Liver (tissue), 9 donors: ENCODE results near the gene SMIM36. TPM values are rescaled to one million over a fixed set of nuclear protein-coding genes. Genes with fewer than 3 reads are reported as not detected.
A peak's percentile ranks its signal among the peaks of the same experiment; 100 is the strongest.

Experiments used
- DNase-seq: peaks from one replicate; pipeline ENCODE4 v3.0.0-alpha.2; 2017; ENCODE audit warnings: low spot score
- H3K27ac ChIP-seq, 2 donors: one replicate each; pipeline ENCODE4 v1.7.0; 2013; ENCODE audit warnings: inconsistent platforms in 2 of 2, low read length in 2 of 2, control low read depth in 1 of 2, low read depth in 1 of 2, mild to moderate bottlenecking in 1 of 2
- H3K27me3 ChIP-seq, 4 donors: one replicate each; pipeline versions ENCODE4 v1.6.1 to v1.7.0; 2013; ENCODE audit warnings: low read length in 3 of 4, inconsistent platforms in 1 of 4, mild to moderate bottlenecking in 1 of 4, moderate library complexity in 1 of 4; ENCODE audit not compliant: control insufficient read depth in 4 of 4, insufficient read depth in 4 of 4
- H3K36me3 ChIP-seq, 4 donors: one replicate each; pipeline versions ENCODE4 v1.6.1 to v1.7.0; 2013; ENCODE audit warnings: low read length in 3 of 4, mild to moderate bottlenecking in 3 of 4, low read depth in 1 of 4, moderate library complexity in 1 of 4; ENCODE audit not compliant: control insufficient read depth in 4 of 4, insufficient read depth in 3 of 4
- H3K4me1 ChIP-seq, 4 donors: one replicate each; pipeline versions ENCODE4 v1.6.1 to v1.7.0; 2013; ENCODE audit warnings: low read length in 3 of 4, mild to moderate bottlenecking in 3 of 4, moderate library complexity in 1 of 4; ENCODE audit not compliant: control insufficient read depth in 4 of 4, insufficient read depth in 4 of 4
- H3K4me3 ChIP-seq, 3 donors: one replicate each; pipeline versions ENCODE4 v1.6.1 to v1.7.0; 2013; ENCODE audit warnings: low read length in 3 of 3, control low read depth in 1 of 3, low read depth in 1 of 3, mild to moderate bottlenecking in 1 of 3
- H3K9ac ChIP-seq, 2 donors: one replicate each; pipeline ENCODE4 v1.7.0; 2013; ENCODE audit warnings: low read length in 2 of 2, mild to moderate bottlenecking in 2 of 2, moderate library complexity in 2 of 2, control low read depth in 1 of 2, low read depth in 1 of 2
- H3K9me3 ChIP-seq, 4 donors: one replicate each; pipeline versions ENCODE4 v1.6.1 to v1.7.0; 2013; ENCODE audit warnings: low read length in 3 of 4; ENCODE audit not compliant: control insufficient read depth in 4 of 4
- EGR1 ChIP-seq, 2 donors: IDR thresholded peaks; 2 replicates each; pipeline ENCODE4 v1.6.1; 2016 to 2018; ENCODE audit warnings: antibody characterized with exemption in 2 of 2, low read depth in 2 of 2
- FOXA1 ChIP-seq: IDR thresholded peaks from 2 replicates; pipeline ENCODE4 v1.6.1; 2016; ENCODE audit warnings: antibody characterized with exemption
- FOXA2 ChIP-seq: IDR thresholded peaks from 2 replicates; pipeline ENCODE4 v1.6.1; 2016; ENCODE audit warnings: antibody characterized with exemption
- GABPA ChIP-seq, 2 donors: IDR thresholded peaks in 1 of 2; conservative IDR thresholded peaks in 1 of 2; 2 replicates each; pipeline ENCODE4 v1.6.1; 2016; ENCODE audit warnings: antibody characterized with exemption in 2 of 2, mild to moderate bottlenecking in 1 of 2, moderate library complexity in 1 of 2
- JUND ChIP-seq, 2 donors: IDR thresholded peaks; 2 replicates each; pipeline ENCODE4 v1.6.1; 2016; ENCODE audit warnings: antibody characterized with exemption in 2 of 2
- NR2F2 ChIP-seq: IDR thresholded peaks from 2 replicates; pipeline ENCODE4 v1.6.1; 2016; ENCODE audit warnings: antibody characterized with exemption
- RAD21 ChIP-seq, 2 donors: IDR thresholded peaks; 2 replicates each; pipeline ENCODE4 v1.6.1; 2016; ENCODE audit warnings: antibody characterized with exemption in 2 of 2, mild to moderate bottlenecking in 2 of 2
- SP1 ChIP-seq: IDR thresholded peaks from 2 replicates; pipeline ENCODE4 v1.6.1; 2018; ENCODE audit warnings: antibody characterized with exemption, mild to moderate bottlenecking
- WGBS: extraction: QIAGEN DNeasy Blood & Tissue Kit; methylation state at CpG from one replicate; pipeline ENCODE4 v1.1.7; 2013; 5-methylcytosine and 5-hydroxymethylcytosine counted together
- polyA plus RNA-seq, 2 donors: library from polyadenylated mRNA; stranded (reverse) in 1 of 2; unstranded in 1 of 2; fragments of 200-250 nt in 1 of 2; fragments of >200 nt in 1 of 2; fragmentation: Nextera tagmentation in 1 of 2; extraction: Ambion mirVana in 1 of 2; gene quantifications; one replicate each; pipeline versions ENCODE4 v1.2.1 to v1.2.3, GENCODE V29; 2013 to 2015
- total RNA-seq, 2 donors: library from RNA; depleted of rRNA; stranded (reverse); fragments of >200 nt; gene quantifications; one replicate each; pipeline ENCODE4 v1.2.3, GENCODE V29; 2014
- TF ChIP-seq, protein P1 (sequence below): fragments of 150-350 bp; IDR thresholded peaks from 2 replicates; pipeline ENCODE4 v1.5.1; 2017; ENCODE audit warnings: improper control_type of control experiment, low read depth, low read length; ENCODE audit not compliant: missing input control
- TF ChIP-seq, protein P2 (sequence below): IDR thresholded peaks from 2 replicates; pipeline ENCODE4 v1.6.1; 2016; ENCODE audit warnings: antibody characterized with exemption
- TF ChIP-seq, protein P3 (sequence below): IDR thresholded peaks from 2 replicates; pipeline ENCODE4 v1.6.1; 2016; ENCODE audit warnings: antibody characterized with exemption, mild to moderate bottlenecking
- TF ChIP-seq, protein P4 (sequence below): IDR thresholded peaks from 2 replicates; pipeline ENCODE4 v1.6.1; 2016; ENCODE audit warnings: antibody characterized with exemption
- donor health status: healthy.
- donor health status: healthy.
- donor health status: healthy.
- donor health status: healthy.
- donor health status: healthy.

The SMIM36 gene
- total and polyA plus RNA-seq, 4 donors = not detected

DNA sequence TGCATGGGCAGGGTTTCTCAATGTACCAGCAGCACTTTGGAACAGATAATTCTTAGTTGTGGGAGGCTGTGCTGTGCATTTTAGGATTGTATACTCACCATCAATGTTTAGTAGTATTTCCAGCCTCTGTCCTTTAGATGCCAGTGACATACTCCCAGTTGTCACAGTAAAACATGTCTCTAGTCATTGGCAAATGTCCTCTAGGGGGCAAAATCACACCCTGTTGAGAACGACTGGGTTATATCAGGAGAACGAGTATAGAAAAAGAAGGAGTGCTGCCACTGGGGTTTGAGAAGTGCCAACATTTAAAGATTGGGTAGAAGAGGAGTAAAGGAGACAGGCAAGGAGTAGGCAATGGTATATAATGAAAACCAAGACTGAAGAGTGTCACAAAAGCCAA, 37.9 kb upstream of the SMIM36 start:
- WGBS = 48% methylated on average over 2 of the region's 2 CpGs

DNA sequence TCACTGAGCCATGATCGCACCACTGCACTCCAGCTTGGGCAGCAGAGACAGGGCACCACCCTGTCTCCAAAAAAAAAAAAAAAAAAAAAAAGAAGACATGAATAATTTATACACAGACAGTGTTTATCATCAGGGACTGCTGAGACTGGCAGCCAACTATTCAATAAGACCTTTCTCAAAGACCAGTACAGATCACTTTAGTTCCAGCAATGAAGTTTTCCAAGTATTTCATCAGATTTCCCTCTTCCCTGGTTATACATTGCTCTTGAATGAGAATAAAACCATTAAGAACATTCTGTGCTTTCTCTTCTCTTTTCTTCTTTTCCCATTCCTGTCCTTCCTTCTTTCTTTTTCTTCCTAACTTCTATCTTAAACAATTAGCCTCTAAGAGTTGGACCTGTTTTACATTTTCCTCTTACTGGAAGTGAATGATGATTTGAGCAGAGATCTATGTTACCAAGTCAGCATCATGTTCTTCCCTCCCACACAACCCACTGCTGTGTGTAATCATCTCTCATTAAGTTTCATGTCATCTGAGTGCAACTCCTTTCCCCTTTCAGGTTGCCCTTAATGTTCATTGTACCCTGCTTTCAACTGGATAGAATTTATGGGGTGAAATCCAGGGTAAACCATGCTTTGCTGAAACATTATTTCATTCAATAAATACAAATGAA, 35.9 kb upstream of the SMIM36 start:
- DNase-seq = no peak
- Histone ChIP-seq H3K27me3 (no peaks in the 10 kb centered on the region), H3K9me3 (no peaks in the 10 kb centered on the region), H3K9ac (no peak overlapping the region), H3K27ac (no peak overlapping the region), H3K4me3 (no peak overlapping the region), H3K36me3 (no peaks in the 10 kb centered on the region), H3K4me1 (no peaks in the 10 kb centered on the region)
- WGBS = 97% methylated on average over 1 of the region's 1 CpG
- TF ChIP-seq NR2F2 = no peak

More for the DNA sequence above, 37.9 kb upstream of the SMIM36 start:
- H3K36me3 ChIP-seq = no peaks in the 10 kb centered on the region
- H3K27me3 ChIP-seq = no peaks in the 10 kb centered on the region
- H3K27ac ChIP-seq = no peak overlapping the region
- no peaks in the 10 kb centered on the region for H3K9me3 ChIP-seq
- DNase-seq = no peak
- H3K4me1 ChIP-seq = no peaks in the 10 kb centered on the region
- no peak overlapping the region for H3K9ac ChIP-seq
- H3K4me3 ChIP-seq = no peak overlapping the region
- TF ChIP-seq FOXA2 = no peak
- TF ChIP-seq RAD21 (IDR thresholded peaks at IDR 0.05) = peak; percentile 63 to 70
- no peak for TF ChIP-seq EGR1 (IDR thresholded peaks at IDR 0.05; ENCODE audit: low read depth in 2 of 2)
- TF ChIP-seq, protein P1, sequence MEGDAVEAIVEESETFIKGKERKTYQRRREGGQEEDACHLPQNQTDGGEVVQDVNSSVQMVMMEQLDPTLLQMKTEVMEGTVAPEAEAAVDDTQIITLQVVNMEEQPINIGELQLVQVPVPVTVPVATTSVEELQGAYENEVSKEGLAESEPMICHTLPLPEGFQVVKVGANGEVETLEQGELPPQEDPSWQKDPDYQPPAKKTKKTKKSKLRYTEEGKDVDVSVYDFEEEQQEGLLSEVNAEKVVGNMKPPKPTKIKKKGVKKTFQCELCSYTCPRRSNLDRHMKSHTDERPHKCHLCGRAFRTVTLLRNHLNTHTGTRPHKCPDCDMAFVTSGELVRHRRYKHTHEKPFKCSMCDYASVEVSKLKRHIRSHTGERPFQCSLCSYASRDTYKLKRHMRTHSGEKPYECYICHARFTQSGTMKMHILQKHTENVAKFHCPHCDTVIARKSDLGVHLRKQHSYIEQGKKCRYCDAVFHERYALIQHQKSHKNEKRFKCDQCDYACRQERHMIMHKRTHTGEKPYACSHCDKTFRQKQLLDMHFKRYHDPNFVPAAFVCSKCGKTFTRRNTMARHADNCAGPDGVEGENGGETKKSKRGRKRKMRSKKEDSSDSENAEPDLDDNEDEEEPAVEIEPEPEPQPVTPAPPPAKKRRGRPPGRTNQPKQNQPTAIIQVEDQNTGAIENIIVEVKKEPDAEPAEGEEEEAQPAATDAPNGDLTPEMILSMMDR = peak; percentile 26

DNA sequence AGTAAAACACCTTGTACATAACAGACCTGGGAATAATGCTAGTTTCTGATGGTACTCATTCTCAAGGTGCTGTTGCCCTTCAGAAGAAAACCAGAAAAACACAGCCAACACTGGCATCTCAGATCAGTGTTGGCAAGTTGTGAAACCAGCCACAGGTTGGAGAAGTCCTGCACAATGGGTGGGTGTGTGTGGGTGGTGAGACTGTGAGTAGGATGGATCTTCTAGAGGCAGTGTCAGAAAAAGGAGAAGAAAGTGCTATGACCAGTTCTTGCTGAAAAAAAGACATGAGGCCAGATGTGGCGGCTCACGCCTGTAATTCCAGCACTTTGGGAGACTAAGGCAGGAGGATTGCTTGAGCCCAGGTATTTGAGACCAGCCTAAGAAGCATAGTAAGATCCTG, 35.2 kb upstream of the SMIM36 start:
- Histone ChIP-seq H3K4me1 (no peaks in the 10 kb centered on the region), H3K9ac (no peak overlapping the region), H3K36me3 (no peaks in the 10 kb centered on the region), H3K4me3 (no peak overlapping the region), H3K27ac (no peak overlapping the region), H3K27me3 (no peaks in the 10 kb centered on the region), H3K9me3 (no peaks in the 10 kb centered on the region)
- DNase-seq = no peak
- TF ChIP-seq, protein P1 = no peak
- no peak for TF ChIP-seq JUND (IDR thresholded peaks at IDR 0.05)
- no peak for TF ChIP-seq NR2F2
- TF ChIP-seq, protein P2, sequence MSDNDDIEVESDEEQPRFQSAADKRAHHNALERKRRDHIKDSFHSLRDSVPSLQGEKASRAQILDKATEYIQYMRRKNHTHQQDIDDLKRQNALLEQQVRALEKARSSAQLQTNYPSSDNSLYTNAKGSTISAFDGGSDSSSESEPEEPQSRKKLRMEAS = no peak
- WGBS = 99% methylated on average over 2 of the region's 2 CpGs

DNA sequence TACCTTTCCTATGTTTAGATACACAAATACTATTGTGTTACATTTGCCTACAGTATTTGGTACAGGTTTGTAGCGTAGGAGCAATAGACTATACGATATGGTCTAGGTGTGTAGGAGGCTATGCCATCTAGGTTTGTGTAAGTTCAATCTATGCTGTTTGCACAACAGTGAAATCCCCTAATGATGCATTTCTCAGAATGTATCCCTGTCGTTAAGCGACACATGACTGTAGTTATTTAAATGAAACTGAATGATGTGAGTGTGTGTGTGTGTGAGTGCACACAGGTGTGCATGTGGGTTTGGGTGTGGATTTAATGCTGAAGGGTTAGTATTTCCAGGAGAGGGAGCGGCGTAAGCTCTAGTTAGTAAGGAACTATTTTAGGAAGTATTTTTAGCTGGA, 34.6 kb upstream of the SMIM36 start:
- H3K9ac ChIP-seq = no peak overlapping the region
- H3K27me3 ChIP-seq = no peaks in the 10 kb centered on the region
- 89% methylated on average over 6 of the region's 6 CpGs for WGBS
- H3K36me3 ChIP-seq = no peaks in the 10 kb centered on the region
- no peak for DNase-seq
- no peak overlapping the region for H3K27ac ChIP-seq
- no peaks in the 10 kb centered on the region for H3K4me1 ChIP-seq
- no peaks in the 10 kb centered on the region for H3K9me3 ChIP-seq
- H3K4me3 ChIP-seq = no peak overlapping the region
- no peak for TF ChIP-seq GABPA (IDR thresholded peaks at IDR 0.05 in 1 of 2, conservative IDR thresholded peaks at IDR 0.05 in 1 of 2)
- no peak for TF ChIP-seq RAD21 (IDR thresholded peaks at IDR 0.05)
- TF ChIP-seq JUND (IDR thresholded peaks at IDR 0.05) = no peak
- TF ChIP-seq, protein P3, sequence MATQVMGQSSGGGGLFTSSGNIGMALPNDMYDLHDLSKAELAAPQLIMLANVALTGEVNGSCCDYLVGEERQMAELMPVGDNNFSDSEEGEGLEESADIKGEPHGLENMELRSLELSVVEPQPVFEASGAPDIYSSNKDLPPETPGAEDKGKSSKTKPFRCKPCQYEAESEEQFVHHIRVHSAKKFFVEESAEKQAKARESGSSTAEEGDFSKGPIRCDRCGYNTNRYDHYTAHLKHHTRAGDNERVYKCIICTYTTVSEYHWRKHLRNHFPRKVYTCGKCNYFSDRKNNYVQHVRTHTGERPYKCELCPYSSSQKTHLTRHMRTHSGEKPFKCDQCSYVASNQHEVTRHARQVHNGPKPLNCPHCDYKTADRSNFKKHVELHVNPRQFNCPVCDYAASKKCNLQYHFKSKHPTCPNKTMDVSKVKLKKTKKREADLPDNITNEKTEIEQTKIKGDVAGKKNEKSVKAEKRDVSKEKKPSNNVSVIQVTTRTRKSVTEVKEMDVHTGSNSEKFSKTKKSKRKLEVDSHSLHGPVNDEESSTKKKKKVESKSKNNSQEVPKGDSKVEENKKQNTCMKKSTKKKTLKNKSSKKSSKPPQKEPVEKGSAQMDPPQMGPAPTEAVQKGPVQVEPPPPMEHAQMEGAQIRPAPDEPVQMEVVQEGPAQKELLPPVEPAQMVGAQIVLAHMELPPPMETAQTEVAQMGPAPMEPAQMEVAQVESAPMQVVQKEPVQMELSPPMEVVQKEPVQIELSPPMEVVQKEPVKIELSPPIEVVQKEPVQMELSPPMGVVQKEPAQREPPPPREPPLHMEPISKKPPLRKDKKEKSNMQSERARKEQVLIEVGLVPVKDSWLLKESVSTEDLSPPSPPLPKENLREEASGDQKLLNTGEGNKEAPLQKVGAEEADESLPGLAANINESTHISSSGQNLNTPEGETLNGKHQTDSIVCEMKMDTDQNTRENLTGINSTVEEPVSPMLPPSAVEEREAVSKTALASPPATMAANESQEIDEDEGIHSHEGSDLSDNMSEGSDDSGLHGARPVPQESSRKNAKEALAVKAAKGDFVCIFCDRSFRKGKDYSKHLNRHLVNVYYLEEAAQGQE = no peak
- TF ChIP-seq SP1 = no peak
- no peak for TF ChIP-seq FOXA1
- TF ChIP-seq NR2F2 = no peak
- TF ChIP-seq, protein P4, sequence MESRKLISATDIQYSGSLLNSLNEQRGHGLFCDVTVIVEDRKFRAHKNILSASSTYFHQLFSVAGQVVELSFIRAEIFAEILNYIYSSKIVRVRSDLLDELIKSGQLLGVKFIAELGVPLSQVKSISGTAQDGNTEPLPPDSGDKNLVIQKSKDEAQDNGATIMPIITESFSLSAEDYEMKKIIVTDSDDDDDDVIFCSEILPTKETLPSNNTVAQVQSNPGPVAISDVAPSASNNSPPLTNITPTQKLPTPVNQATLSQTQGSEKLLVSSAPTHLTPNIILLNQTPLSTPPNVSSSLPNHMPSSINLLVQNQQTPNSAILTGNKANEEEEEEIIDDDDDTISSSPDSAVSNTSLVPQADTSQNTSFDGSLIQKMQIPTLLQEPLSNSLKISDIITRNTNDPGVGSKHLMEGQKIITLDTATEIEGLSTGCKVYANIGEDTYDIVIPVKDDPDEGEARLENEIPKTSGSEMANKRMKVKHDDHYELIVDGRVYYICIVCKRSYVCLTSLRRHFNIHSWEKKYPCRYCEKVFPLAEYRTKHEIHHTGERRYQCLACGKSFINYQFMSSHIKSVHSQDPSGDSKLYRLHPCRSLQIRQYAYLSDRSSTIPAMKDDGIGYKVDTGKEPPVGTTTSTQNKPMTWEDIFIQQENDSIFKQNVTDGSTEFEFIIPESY = no peak
